HepG2 (cell line): ENCODE results near the gene TAS2R1. TPM values are rescaled to one million over a fixed set of nuclear protein-coding genes. Genes with fewer than 3 reads are reported as not detected.

Experiments
- ATAC-seq: fragments of 200-7000 bp; cut with Tn5 transposase; 3 replicates; pipeline ENCODE4 v1.9.1; 2020; ENCODE audit warnings: mild to moderate bottlenecking, moderate library complexity
- BruUV-seq: library from RNA; stranded (reverse); fragments of 400-500 nt; replicated peaks from 2 replicates; lab custom pipeline; 2021; lab: Mats Ljungman, UMichigan
- CTCF ChIA-PET: fragments of 300-600 bp; formaldehyde crosslinking; extraction: SDS; loops from one replicate; lab custom pipeline; 2021; ENCODE audit warnings: low total read pairs, inconsistent platforms, low intra/inter-chr PET ratio; lab: Yijun Ruan, JAX
- POLR2A ChIA-PET: fragments of 350-600 bp; sonication (Branson Sonifier 250); formaldehyde crosslinking; loops from one replicate; lab custom pipeline; 2020; ENCODE audit warnings: antibody characterized with exemption, inconsistent platforms; lab: Yijun Ruan, JAX
- DNase-seq: peaks from one replicate; pipeline ENCODE4 v3.0.0-alpha.2; 2015; ENCODE audit warnings: low spot score
- FAIRE-seq: peaks from 3 replicates; lab custom pipeline; 2011; peaks lifted over from hg19 to GRCh38; lab: Jason Lieb, UNC
- H2AFZ ChIP-seq: one replicate; pipeline ENCODE4 v1.6.1; 2011; ENCODE audit warnings: low read length, inconsistent platforms
- H3K27ac ChIP-seq: fragments of 300-600 bp; 3 replicates; pipeline ENCODE4 v1.8.0; 2011; ENCODE audit warnings: mixed run types, mild to moderate bottlenecking, mixed read lengths, low read length, inconsistent platforms; ENCODE audit not compliant: insufficient read depth; ENCODE audit errors: extremely low read length
- H3K27me3 ChIP-seq, 2 experiments: fragments of 200-600 bp in 1 of 2; 2 replicates in 1 of 2; 3 replicates in 1 of 2; pipeline versions ENCODE4 v1.6.0 to v1.8.0; 2011; ENCODE audit warnings: low read length in 2 of 2, mild to moderate bottlenecking in 2 of 2, moderate library complexity in 2 of 2, inconsistent platforms in 1 of 2; ENCODE audit not compliant: insufficient read depth in 2 of 2, control insufficient read depth in 1 of 2
- H3K36me3 ChIP-seq, 2 experiments: fragments of 200-600 bp in 1 of 2; replicated peaks in 1 of 2; 2 replicates in 1 of 2; 3 replicates in 1 of 2; pipeline versions ENCODE4 v1.5.1 to v1.8.0; 2011; ENCODE audit warnings: low read length in 2 of 2, inconsistent platforms in 1 of 2; ENCODE audit not compliant: insufficient read depth in 2 of 2, control insufficient read depth in 1 of 2
- H3K4me1 ChIP-seq: 2 replicates; pipeline ENCODE4 v1.5.1; 2012; ENCODE audit warnings: low read length, inconsistent platforms; ENCODE audit not compliant: insufficient read depth
- H3K4me2 ChIP-seq: 2 replicates; pipeline ENCODE4 v1.6.0; 2011; ENCODE audit warnings: low read depth, low read length, inconsistent platforms
- H3K4me3 ChIP-seq, 3 experiments: fragments of 200-600 bp in 1 of 3; sonication (generic), shearing (Covaris generic) in 1 of 3; replicated peaks in 1 of 3; 2 replicates each; pipeline ENCODE4 v1.5.1; 2011 to 2016; ENCODE audit warnings: low read length in 3 of 3, inconsistent platforms in 2 of 3, low read depth in 2 of 3, mild to moderate bottlenecking in 2 of 3, control low read depth in 1 of 3, mixed read lengths in 1 of 3; ENCODE audit not compliant: insufficient read depth in 1 of 3
- H3K79me2 ChIP-seq: one replicate; pipeline ENCODE4 v1.6.1; 2011; ENCODE audit warnings: low read length, inconsistent platforms; ENCODE audit not compliant: insufficient read depth
- H3K9ac ChIP-seq: 2 replicates; pipeline ENCODE4 v1.6.0; 2011; ENCODE audit warnings: mild to moderate bottlenecking, low read depth, low read length, inconsistent platforms; ENCODE audit not compliant: insufficient read depth
- H3K9me3 ChIP-seq: 2 replicates; pipeline ENCODE4 v1.5.1; 2012; ENCODE audit warnings: mild to moderate bottlenecking, low read length
- H4K20me1 ChIP-seq: 2 replicates; pipeline ENCODE4 v1.6.0; 2011; ENCODE audit warnings: inconsistent platforms, mild to moderate bottlenecking, low read length, moderate library complexity; ENCODE audit not compliant: insufficient read depth
- ARNT2 ChIP-seq: sonication (generic); formaldehyde crosslinking; IDR thresholded peaks from 2 replicates; pipeline ENCODE4 v1.8.0; 2022; ENCODE audit warnings: mild to moderate bottlenecking, low read depth, missing genetic modification reagents, moderate library complexity
- HDAC1 ChIP-seq: sonication (generic); formaldehyde crosslinking; IDR thresholded peaks from 2 replicates; pipeline ENCODE4 v1.5.1; 2020; ENCODE audit warnings: mild to moderate bottlenecking, missing genetic modification reagents
- HOXA9 ChIP-seq: sonication (generic); formaldehyde crosslinking; IDR thresholded peaks from 2 replicates; pipeline ENCODE4 v1.8.1; 2022; ENCODE audit warnings: missing genetic modification reagents, mild to moderate bottlenecking, moderate library complexity, borderline replicate concordance
- IRF1 ChIP-seq: sonication (generic); formaldehyde crosslinking; IDR thresholded peaks from 2 replicates; pipeline ENCODE4 v1.4.0; 2020; ENCODE audit warnings: low read depth, mild to moderate bottlenecking, missing genetic modification reagents
- ISL2 ChIP-seq: sonication (generic); formaldehyde crosslinking; IDR thresholded peaks from 2 replicates; pipeline ENCODE4 v1.5.0; 2020; ENCODE audit warnings: missing genetic modification reagents
- KLF12 ChIP-seq: sonication (generic); formaldehyde crosslinking; IDR thresholded peaks from 2 replicates; pipeline ENCODE4 v1.4.0; 2020; ENCODE audit warnings: missing genetic modification reagents, borderline replicate concordance
- NR3C1 ChIP-seq: sonication (generic); formaldehyde crosslinking; IDR thresholded peaks from 2 replicates; pipeline ENCODE4 v1.4.0; 2020; ENCODE audit warnings: missing genetic modification reagents
- NRL ChIP-seq: sonication (generic); formaldehyde crosslinking; IDR thresholded peaks from 2 replicates; pipeline ENCODE4 v1.5.0; 2020; ENCODE audit warnings: missing genetic modification reagents, mild to moderate bottlenecking, moderate library complexity, borderline replicate concordance
- PHF20 ChIP-seq: sonication (generic); formaldehyde crosslinking; IDR thresholded peaks from 2 replicates; pipeline ENCODE4 v1.5.0; 2020; ENCODE audit warnings: mild to moderate bottlenecking, missing genetic modification reagents
- SALL1 ChIP-seq: sonication (generic); formaldehyde crosslinking; IDR thresholded peaks from 2 replicates; pipeline ENCODE4 v1.8.0; 2022; ENCODE audit warnings: mild to moderate bottlenecking, missing genetic modification reagents
- SATB2 ChIP-seq: sonication (generic); formaldehyde crosslinking; IDR thresholded peaks from 2 replicates; pipeline ENCODE4 v1.5.0; 2020; ENCODE audit warnings: missing genetic modification reagents
- SMARCE1 ChIP-seq: fragments of 450-650 bp; IDR thresholded peaks from 2 replicates; pipeline ENCODE4 v1.6.1; 2017; ENCODE audit warnings: borderline replicate concordance
- THYN1 ChIP-seq: sonication (generic); formaldehyde crosslinking; IDR thresholded peaks from 2 replicates; pipeline ENCODE4 v1.8.1; 2023; ENCODE audit warnings: low read depth, mild to moderate bottlenecking, moderate library complexity, missing genetic modification reagents, borderline replicate concordance
- U2AF1 ChIP-seq: fragments of 200-400 bp; formaldehyde crosslinking; optimal IDR thresholded peaks from 2 replicates; pipeline ENCODE3; 2017; ENCODE audit warnings: mild to moderate bottlenecking, low read depth, low read length
- ZBTB42 ChIP-seq: sonication (generic); formaldehyde crosslinking; IDR thresholded peaks from 2 replicates; pipeline ENCODE4 v1.5.0; 2020; ENCODE audit warnings: mild to moderate bottlenecking, missing genetic modification reagents
- ZC3H4 ChIP-seq: sonication (generic); formaldehyde crosslinking; IDR thresholded peaks from 2 replicates; pipeline ENCODE4 v1.4.0; 2020; ENCODE audit warnings: missing genetic modification reagents, borderline replicate concordance
- ZFP90 ChIP-seq: sonication (generic); formaldehyde crosslinking; IDR thresholded peaks from 2 replicates; pipeline ENCODE4 v1.8.0; 2022; ENCODE audit warnings: missing genetic modification reagents, mild to moderate bottlenecking, inconsistent platforms, borderline replicate concordance
- ZNF10 ChIP-seq: sonication (generic); formaldehyde crosslinking; IDR thresholded peaks from 2 replicates; pipeline ENCODE4 v1.4.0; 2020; ENCODE audit warnings: mild to moderate bottlenecking, low read depth, missing genetic modification reagents, borderline replicate concordance
- ZNF468 ChIP-seq: sonication (generic); formaldehyde crosslinking; IDR thresholded peaks from 2 replicates; pipeline ENCODE4 v1.8.0; 2022; ENCODE audit warnings: mild to moderate bottlenecking, moderate library complexity, missing genetic modification reagents
- ZNF704 ChIP-seq: sonication (generic); formaldehyde crosslinking; IDR thresholded peaks from 2 replicates; pipeline ENCODE4 v1.8.1; 2023; ENCODE audit warnings: mild to moderate bottlenecking, inconsistent platforms, moderate library complexity, missing genetic modification reagents, borderline replicate concordance
- WGBS: methylation state at CpG from one replicate; pipeline ENCODE4 v1.1.6; 2017; ENCODE audit warnings: low lambda C conversion rate; 5-methylcytosine and 5-hydroxymethylcytosine counted together
- in situ Hi-C: cut with HindIII; loops from 2 replicates; pipeline ENCODE4 v1.10.0; 2017; ENCODE audit warnings: low pct_unique_long_range_greater_than_20kb; ENCODE audit not compliant: extremely low pct_ligation_motif_present
- intact Hi-C: fragments of 100-400 bp; cut with micrococcal nuclease; formaldehyde crosslinking; loops from one replicate; pipeline ENCODE4 v1.10.0; 2022; ENCODE audit not compliant: unreplicated experiment
- polyA plus RNA-seq, 8 experiments: library from polyadenylated mRNA; depleted of rRNA in 3 of 8; stranded (reverse) in 7 of 8; unstranded in 1 of 8; fragments of >200 nt; fragmentation: Illumina TruSeq in 4 of 8; extraction: Trizol in 4 of 8; gene quantifications; 2 replicates each; pipeline versions ENCODE4 v1.2.1 to v1.2.3, GENCODE V29; 2011 to 2016; ENCODE audit warnings: low read depth in 4 of 8, missing spikeins in 1 of 8, mixed read lengths in 1 of 8; ENCODE audit not compliant: insufficient read depth in 1 of 8
- total RNA-seq, 5 experiments: library from RNA; depleted of rRNA; stranded (reverse); fragments of >200 nt; fragmentation: Illumina TruSeq; extraction: Trizol; gene quantifications; 2 replicates each; pipeline ENCODE4 v1.2.3, GENCODE V29; 2016; ENCODE audit warnings: low read depth in 1 of 5

TAS2R1 gene
- total and polyA plus RNA-seq, 2 of the 13 experiments (the other 11 are each of a cell fraction or from before 2014, with no cell fraction given), result not detected

- DNase-seq (no peak), FAIRE-seq (no peak), ATAC-seq (no peak)
- WGBS, result under 1% methylated on average over 5 of the region's 5 CpGs
- CTCF ChIA-PET, result no interaction called here
- H3K4me1 ChIP-seq, result no peaks in the 10 kb centered on the region
- intact Hi-C loops, result no loop called here
- H2AFZ ChIP-seq, result no peak overlapping the region
- TF ChIP-seq ZFP90 (no peak), SATB2 (no peak), ARNT2 (no peak), HDAC1 (CRISPR knock-in tag) (no peak), ZBTB42 (CRISPR knock-in tag) (no peak), ISL2 (no peak), ZNF704 (CRISPR knock-in tag) (no peak)
- no peaks in the 10 kb centered on the region for H3K79me2 ChIP-seq
- no peak overlapping the region for H3K27ac ChIP-seq
- no peaks in the 10 kb centered on the region for H3K36me3 ChIP-seq
- POLR2A ChIA-PET, result no interaction called here
- BruUV-seq, result no TSS peak
- H3K9me3 ChIP-seq, result no peaks in the 10 kb centered on the region
- H4K20me1 ChIP-seq, result no peaks in the 10 kb centered on the region
- no peaks in the 10 kb centered on the region; a peak in 1 of 5 replicates for H3K27me3 ChIP-seq
- in situ Hi-C loops, result no loop called here
- H3K4me2 ChIP-seq, result no peak overlapping the region
- H3K4me3 ChIP-seq, result no peak overlapping the region
- no peak overlapping the region for H3K9ac ChIP-seq
Measured at GRCh38 chr5:9627541-9627940, 2.6 kb downstream of the TAS2R1 start.

GRCh38 chr5:9626955-9627354, 3.2 kb downstream of the TAS2R1 start:
- CTCF ChIA-PET, result no interaction called here
- no peak for FAIRE-seq
- TF ChIP-seq HOXA9 (CRISPR knock-in tag), result no peak
- no peak for TF ChIP-seq NR3C1
- TF ChIP-seq NRL (CRISPR knock-in tag), result no peak
- no peak for TF ChIP-seq THYN1 (CRISPR knock-in tag)
- TF ChIP-seq ZC3H4 (CRISPR knock-in tag), result no peak
- TF ChIP-seq PHF20 (CRISPR knock-in tag), result no peak
- no peak for TF ChIP-seq KLF12 (CRISPR knock-in tag)
- no peak for TF ChIP-seq SMARCE1
- no peak for TF ChIP-seq ZNF468
- TF ChIP-seq U2AF1, result no peak
- TF ChIP-seq IRF1, result no peak
- TF ChIP-seq SALL1 (CRISPR knock-in tag), result no peak
- TF ChIP-seq ZNF10 (CRISPR knock-in tag), result no peak

More at GRCh38 chr5:9626955-9627354, 3.2 kb downstream of the TAS2R1 start:
- no peaks in the 10 kb centered on the region for H3K36me3 ChIP-seq
- no peaks in the 10 kb centered on the region; a peak in 1 of 5 replicates for H3K27me3 ChIP-seq
- H3K9ac ChIP-seq, result no peak overlapping the region
- ATAC-seq (no peak), DNase-seq (no peak)
- no peak overlapping the region for H3K27ac ChIP-seq
- intact Hi-C loops, result no loop called here
- no peak overlapping the region for H3K4me2 ChIP-seq
- H3K4me3 ChIP-seq, result no peak overlapping the region
- BruUV-seq, result no TSS peak
- H3K79me2 ChIP-seq, result no peaks in the 10 kb centered on the region
- no peaks in the 10 kb centered on the region for H4K20me1 ChIP-seq
- in situ Hi-C loops, result no loop called here
- POLR2A ChIA-PET, result no interaction called here
- WGBS, result 32% methylated on average over 6 of the region's 6 CpGs
- H3K4me1 ChIP-seq, result no peaks in the 10 kb centered on the region
- H3K9me3 ChIP-seq, result no peaks in the 10 kb centered on the region
- H2AFZ ChIP-seq, result no peak overlapping the region
